GM12873 (cell line): ENCODE measurements around the gene SLC16A7.

Experiments
- CTCF ChIP-seq: IDR thresholded peaks from 2 replicates; pipeline ENCODE4 v1.5.1; 2012; ENCODE audit warnings: low read depth, mild to moderate bottlenecking, moderate library complexity, low read length, control low read depth; ENCODE audit not compliant: insufficient read depth; ENCODE audit errors: missing control alignments

Gene SLC16A7

DNA sequence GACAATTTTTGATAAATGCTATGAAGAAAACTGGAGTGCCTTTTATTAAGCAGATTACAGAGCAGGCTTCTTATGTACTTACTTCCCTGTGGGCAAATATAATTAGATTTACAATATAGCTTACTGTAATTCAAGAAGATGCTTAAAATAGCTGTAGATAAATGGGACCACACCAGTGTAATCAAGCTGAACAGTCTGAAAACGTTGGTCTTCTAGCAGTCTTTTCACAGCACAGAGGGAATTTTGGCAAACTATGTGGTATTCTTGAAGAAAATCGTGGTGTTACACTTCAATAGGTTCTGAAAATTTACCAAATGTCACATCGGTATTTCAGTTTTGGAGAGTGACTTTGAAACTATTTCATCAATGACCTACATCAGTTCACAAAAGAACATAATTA lies 47.7 kb downstream of the SLC16A7 start:
- TF ChIP-seq CTCF = no peak

DNA sequence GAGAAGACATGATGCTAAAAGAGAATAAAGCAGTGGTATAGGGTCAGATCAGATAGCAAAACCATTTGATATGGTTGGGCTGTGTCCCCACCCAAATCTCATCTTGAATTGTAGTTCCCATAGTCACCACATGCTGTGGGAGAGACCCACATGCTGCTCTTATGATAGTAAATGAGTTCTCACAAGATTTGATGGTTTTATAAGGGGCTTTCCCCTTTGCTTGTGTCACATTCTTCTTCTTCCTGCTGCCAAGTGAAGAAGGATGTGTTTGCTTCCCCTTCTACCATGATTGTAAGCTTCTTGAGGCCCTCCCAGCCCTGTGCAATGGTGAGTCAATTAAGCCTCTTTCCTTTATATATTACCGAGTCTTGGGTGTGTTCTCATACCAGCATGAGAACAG lies 49.4 kb downstream of the SLC16A7 start:
- TF ChIP-seq CTCF = no peak

DNA sequence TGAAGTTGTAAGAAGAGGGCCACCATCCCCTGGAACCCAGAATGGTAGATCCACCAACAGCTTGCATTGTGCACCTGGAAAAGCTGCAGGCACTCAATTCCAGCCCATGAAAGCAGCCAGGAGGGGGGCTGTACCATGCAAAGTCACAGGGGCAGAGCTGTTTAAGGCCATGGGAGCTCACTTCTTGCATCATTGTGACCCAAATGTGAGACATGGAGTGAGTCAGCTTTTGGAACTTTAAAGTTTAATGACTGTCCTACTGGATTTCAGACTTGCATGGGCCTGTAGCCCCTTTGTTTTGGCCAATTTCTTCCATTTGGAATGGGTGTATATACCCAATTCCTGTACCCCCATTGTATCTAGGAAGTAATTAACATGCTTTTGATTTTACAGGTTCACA lies 50.8 kb downstream of the SLC16A7 start:
- no peak for TF ChIP-seq CTCF

GRCh38 chr12:59649203-59649602 lies 53.4 kb downstream of the SLC16A7 start:
- no peak for TF ChIP-seq CTCF

GRCh38 chr12:59650588-59651228 lies 54.9 kb downstream of the SLC16A7 start:
- TF ChIP-seq CTCF = no peak

DNA sequence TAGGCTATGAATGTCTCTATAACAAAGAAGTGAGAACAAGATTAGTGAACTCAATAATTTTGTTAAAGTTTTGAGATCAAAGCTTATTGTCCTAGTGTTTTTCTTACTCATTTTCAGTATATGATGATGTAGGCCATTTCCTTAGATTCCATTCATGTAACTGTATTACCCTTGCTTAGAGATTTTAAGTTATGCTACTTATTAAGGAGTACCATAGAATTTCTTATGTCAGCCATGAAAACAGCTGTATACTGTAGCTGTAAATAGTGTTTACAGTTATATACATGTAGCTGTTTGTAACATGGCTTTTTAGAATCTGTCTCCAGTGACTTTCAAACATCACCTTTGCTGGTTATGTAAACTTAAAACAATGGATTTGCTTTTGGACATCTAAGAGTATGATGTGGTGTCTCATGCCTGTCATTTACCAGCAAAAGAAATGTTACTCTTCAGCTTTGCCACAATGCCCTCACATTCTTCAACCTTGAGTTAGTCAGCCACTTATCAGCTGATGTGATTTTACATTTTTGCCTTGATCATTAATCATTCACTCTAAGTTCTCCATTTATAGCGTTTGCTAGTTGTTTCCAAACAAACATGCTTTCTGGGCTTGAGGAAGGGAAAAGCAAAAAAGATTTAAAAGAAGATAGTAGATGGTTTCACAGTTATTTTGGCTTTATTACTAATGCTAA lies 55.5 kb downstream of the SLC16A7 start:
- TF ChIP-seq CTCF = no peak

- TF ChIP-seq CTCF = no peak
These were observed 56.3 kb downstream of the SLC16A7 start for GRCh38 chr12:59652130-59652529.
